Panc1 (cell line): ENCODE results near the gene CDK14.

ENCODE experiments used
- CTCF ChIP-seq: fragments of 450-650 bp; IDR thresholded peaks from 2 replicates; pipeline ENCODE4 v1.5.1; 2017; ENCODE audit warnings: mild to moderate bottlenecking
- POLR2AphosphoS5 ChIP-seq: IDR thresholded peaks from 2 replicates; pipeline ENCODE4 v1.6.1; 2012; ENCODE audit warnings: mild to moderate bottlenecking, low read depth, low read length, moderate library complexity
- SIN3A ChIP-seq: IDR thresholded peaks from 2 replicates; pipeline ENCODE4 v1.6.1; 2012; ENCODE audit warnings: low read depth, mild to moderate bottlenecking, low read length, moderate library complexity, borderline replicate concordance; ENCODE audit not compliant: insufficient read depth

GRCh38 chr7:90835861-90836260, 239.7 kb downstream of the CDK14 start:
- no peak for TF ChIP-seq CTCF
- TF ChIP-seq POLR2AphosphoS5: no peak
- TF ChIP-seq SIN3A: no peak
